HL-60 (cell line): Measurements from ENCODE around the gene LBX1.
A peak's percentile ranks its signal among the peaks of the same experiment; 100 is the strongest.

Source experiments
- DNase-seq, 2 experiments: peaks; one replicate each; pipeline ENCODE4 v3.0.0-alpha.2; 2010 to 2020; ENCODE audit warnings: low read depth in 1 of 2, low spot score in 1 of 2
- H3K27ac ChIP-seq: fragments of 250-450 bp; sonication (Bioruptor Pico); replicated peaks from 2 replicates; pipeline ENCODE4 v1.5.1; 2020; ENCODE audit warnings: mild to moderate bottlenecking, moderate library complexity
- H3K27me3 ChIP-seq: fragments of 250-450 bp; sonication (Bioruptor Pico); 2 replicates; pipeline ENCODE4 v1.5.1; 2021; ENCODE audit warnings: mild to moderate bottlenecking, moderate library complexity; ENCODE audit not compliant: insufficient read depth, poor library complexity, severe bottlenecking
- H3K4me3 ChIP-seq: replicated peaks from 2 replicates; pipeline ENCODE4 v1.5.1; 2011; ENCODE audit warnings: mild to moderate bottlenecking, control low read depth, low read length; ENCODE audit not compliant: insufficient read depth
- CTCF ChIP-seq: IDR thresholded peaks from one replicate; pipeline ENCODE4 v1.5.1; 2011; ENCODE audit warnings: low read length, control low read depth, inconsistent platforms; ENCODE audit not compliant: insufficient read depth
- GABPA ChIP-seq: IDR thresholded peaks from 2 replicates; pipeline ENCODE4 v1.6.1; 2012; ENCODE audit warnings: low read depth
- POLR2AphosphoS5 ChIP-seq: IDR thresholded peaks from 2 replicates; pipeline ENCODE4 v1.6.1; 2012; ENCODE audit warnings: low read depth
- SPI1 ChIP-seq: IDR thresholded peaks from 2 replicates; pipeline ENCODE4 v1.6.1; 2012; ENCODE audit warnings: low read depth, mild to moderate bottlenecking, borderline replicate concordance
- TF ChIP-seq, protein P1 (sequence below): IDR thresholded peaks from 2 replicates; pipeline ENCODE4 v1.6.1; 2012; ENCODE audit warnings: low read depth; ENCODE audit not compliant: insufficient replicate concordance

LBX1 gene

GRCh38 chr10:101217450-101218281 lies 11.6 kb downstream of the LBX1 start:
- TF ChIP-seq CTCF (no peak), POLR2AphosphoS5 (no peak), SPI1 (no peak), GABPA (no peak)
- TF ChIP-seq, protein P1, sequence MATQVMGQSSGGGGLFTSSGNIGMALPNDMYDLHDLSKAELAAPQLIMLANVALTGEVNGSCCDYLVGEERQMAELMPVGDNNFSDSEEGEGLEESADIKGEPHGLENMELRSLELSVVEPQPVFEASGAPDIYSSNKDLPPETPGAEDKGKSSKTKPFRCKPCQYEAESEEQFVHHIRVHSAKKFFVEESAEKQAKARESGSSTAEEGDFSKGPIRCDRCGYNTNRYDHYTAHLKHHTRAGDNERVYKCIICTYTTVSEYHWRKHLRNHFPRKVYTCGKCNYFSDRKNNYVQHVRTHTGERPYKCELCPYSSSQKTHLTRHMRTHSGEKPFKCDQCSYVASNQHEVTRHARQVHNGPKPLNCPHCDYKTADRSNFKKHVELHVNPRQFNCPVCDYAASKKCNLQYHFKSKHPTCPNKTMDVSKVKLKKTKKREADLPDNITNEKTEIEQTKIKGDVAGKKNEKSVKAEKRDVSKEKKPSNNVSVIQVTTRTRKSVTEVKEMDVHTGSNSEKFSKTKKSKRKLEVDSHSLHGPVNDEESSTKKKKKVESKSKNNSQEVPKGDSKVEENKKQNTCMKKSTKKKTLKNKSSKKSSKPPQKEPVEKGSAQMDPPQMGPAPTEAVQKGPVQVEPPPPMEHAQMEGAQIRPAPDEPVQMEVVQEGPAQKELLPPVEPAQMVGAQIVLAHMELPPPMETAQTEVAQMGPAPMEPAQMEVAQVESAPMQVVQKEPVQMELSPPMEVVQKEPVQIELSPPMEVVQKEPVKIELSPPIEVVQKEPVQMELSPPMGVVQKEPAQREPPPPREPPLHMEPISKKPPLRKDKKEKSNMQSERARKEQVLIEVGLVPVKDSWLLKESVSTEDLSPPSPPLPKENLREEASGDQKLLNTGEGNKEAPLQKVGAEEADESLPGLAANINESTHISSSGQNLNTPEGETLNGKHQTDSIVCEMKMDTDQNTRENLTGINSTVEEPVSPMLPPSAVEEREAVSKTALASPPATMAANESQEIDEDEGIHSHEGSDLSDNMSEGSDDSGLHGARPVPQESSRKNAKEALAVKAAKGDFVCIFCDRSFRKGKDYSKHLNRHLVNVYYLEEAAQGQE: no peak
- Histone ChIP-seq H3K27me3 (peaks cover 85% of the 10 kb centered on the region), H3K27ac (no peak overlapping the region), H3K4me3 (no peak overlapping the region)
- peak in 1 of 2 experiments; percentile 18 for DNase-seq

GRCh38 chr10:101217044-101217425 lies 12.2 kb downstream of the LBX1 start:
- Histone ChIP-seq H3K27ac (no peak overlapping the region), H3K27me3 (peaks cover 79% of the 10 kb centered on the region), H3K4me3 (no peak overlapping the region)
- TF ChIP-seq GABPA (no peak), POLR2AphosphoS5 (no peak), SPI1 (no peak), CTCF (no peak)
- TF ChIP-seq, protein P1: no peak
- DNase-seq: no peak

GRCh38 chr10:101216207-101217043 lies 12.8 kb downstream of the LBX1 start:
- H3K27ac ChIP-seq: no peak overlapping the region
- H3K4me3 ChIP-seq: no peak overlapping the region
- DNase-seq: no peak
- peaks cover 73% of the 10 kb centered on the region for H3K27me3 ChIP-seq
- TF ChIP-seq CTCF: no peak
- TF ChIP-seq, protein P1: no peak
